Epithelial cell of umbilical artery (primary cell): ENCODE data around the gene SIAE. TPM values are rescaled to one million over a fixed set of nuclear protein-coding genes. Genes with fewer than 3 reads are reported as not detected.

ENCODE experiments used
- total RNA-seq: library from RNA; depleted of rRNA; stranded (reverse); fragments of >200 nt; gene quantifications from 2 replicates; pipeline ENCODE4 v1.2.3, GENCODE V29; 2014

SIAE gene, protein sequence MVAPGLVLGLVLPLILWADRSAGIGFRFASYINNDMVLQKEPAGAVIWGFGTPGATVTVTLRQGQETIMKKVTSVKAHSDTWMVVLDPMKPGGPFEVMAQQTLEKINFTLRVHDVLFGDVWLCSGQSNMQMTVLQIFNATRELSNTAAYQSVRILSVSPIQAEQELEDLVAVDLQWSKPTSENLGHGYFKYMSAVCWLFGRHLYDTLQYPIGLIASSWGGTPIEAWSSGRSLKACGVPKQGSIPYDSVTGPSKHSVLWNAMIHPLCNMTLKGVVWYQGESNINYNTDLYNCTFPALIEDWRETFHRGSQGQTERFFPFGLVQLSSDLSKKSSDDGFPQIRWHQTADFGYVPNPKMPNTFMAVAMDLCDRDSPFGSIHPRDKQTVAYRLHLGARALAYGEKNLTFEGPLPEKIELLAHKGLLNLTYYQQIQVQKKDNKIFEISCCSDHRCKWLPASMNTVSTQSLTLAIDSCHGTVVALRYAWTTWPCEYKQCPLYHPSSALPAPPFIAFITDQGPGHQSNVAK
- total RNA-seq: 9.1 and 16.1 TPM in 2 replicates

DNA sequence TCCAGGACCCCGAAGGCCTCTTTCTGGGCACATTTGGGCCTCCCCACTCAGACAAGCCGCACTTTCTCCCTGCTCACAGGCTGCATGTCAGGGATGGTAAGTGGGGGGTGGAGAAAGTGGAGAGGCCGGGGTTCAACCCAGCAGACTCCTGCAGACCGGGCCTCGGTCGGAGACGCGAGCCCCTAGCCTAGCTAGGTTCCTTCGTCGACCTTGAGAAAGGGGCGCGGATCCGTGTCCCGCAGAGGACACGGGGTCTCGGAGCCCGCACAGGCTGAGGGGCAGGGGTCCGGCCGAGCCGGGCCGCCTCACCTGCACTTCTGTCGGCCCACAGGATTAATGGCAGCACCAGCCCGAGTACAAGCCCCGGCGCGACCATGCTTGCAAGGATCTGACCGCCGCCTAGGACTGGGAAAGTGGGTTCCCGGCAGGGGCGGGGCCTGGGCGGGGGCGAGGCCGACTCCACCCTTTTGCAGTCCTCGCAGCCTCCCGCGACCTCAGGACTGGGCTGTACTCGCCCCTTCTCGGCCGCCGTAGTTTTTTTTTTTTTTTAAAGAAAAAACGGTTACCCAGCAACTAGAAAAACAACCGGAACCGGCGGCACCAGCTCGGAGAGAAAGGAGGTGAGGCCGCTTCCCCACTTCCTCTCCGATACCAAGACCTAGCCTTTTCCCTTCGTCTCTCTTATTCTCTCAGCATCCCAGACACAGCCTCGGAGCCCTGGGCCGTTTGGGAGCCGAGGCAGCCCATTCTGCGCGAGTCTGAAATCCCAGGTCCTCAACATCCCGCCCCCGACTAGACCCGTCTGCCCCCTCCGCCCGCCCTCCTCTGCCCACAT lies at the start of gene SIAE, which contains the start of gene SPA17:
SIAE (minus strand) TSS at position 407 of the 835 bp plus-strand sequence; CDS start at position 376, 31 bp downstream.
SPA17 (plus strand) TSS at position 572 of the 835 bp plus-strand sequence. CDS start 1,361 bp downstream, outside the sequence.

DNA sequence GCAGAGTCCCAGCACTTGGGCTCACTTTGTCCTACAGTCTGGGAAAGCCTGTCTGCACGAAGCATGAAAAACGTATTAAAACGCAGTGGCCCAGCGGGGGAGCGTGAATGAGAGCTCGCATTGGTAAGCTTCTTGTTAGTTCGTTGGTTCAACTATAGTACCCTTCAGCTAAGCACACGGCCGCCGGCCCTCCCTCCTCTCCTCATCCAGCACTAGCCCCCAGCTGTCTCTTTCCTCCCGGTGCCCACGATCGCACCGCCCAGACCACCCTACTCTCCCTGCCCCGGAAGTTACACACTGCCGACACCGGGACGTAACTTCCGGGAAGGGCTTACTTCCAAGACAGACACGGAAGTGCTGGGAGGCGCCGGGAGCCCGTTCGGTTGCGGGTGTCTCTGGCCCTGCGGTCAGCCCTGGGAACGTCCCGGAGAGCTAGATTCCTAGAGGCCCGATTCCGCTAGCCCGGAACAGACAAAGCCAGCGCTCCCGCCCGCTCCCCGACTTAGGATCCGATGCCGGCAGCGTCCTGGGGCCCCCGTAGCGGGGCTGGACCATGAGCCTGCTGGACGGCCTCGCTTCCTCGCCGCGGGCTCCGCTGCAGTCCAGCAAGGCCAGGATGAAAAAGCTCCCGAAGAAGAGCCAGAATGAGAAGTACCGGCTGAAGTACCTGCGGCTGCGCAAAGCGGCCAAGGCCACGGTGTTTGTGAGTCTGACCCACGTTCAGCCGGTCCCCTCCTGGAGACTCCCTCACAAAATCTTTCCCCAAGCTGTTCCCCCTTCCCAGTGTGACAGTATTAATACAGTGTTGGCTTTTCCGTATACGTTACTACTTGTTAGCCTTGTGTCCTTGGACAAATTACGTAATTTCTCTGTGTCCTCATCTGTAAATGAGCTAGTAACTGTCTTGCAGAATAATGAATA lies 50.7 kb downstream of the SIAE start, which contains the start of gene TBRG1:
TBRG1 (plus strand) TSS at position 334 of the 921 bp plus-strand sequence; CDS start at position 554, 220 bp downstream.

DNA sequence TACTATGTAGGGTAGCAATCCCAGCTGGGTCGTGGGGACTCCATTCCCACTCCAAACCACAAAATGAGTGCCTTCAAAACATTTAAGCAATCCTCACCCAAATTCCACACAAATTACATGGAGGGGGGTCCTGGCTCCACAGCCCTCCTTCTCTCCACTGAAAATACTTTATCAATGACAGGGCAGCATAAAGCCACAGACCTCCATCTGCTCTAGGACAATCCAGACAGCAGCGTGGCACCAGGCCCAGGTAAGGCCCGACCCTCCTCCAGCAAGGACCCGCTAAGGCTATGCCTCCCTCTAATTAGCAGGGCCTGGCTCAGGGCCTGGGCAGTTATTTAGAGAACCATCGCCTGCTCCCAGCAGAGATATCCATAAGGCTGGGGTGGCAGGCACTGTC lies 62.5 kb downstream of the SIAE start, which contains the start of gene PANX3:
PANX3 (plus strand) TSS at position 365 of the 400 bp plus-strand sequence. CDS start 129 bp downstream, outside the sequence.

Other genes starting within 250 kb of the SIAE start
- not detected in 2 replicates for gene OR8B4, start 248.9 kb downstream of the SIAE start, total RNA-seq
- not detected in 2 replicates for gene OR8B8, start 228.0 kb downstream of the SIAE start, total RNA-seq
- not detected in 2 replicates for gene OR8B12, start 130.1 kb downstream of the SIAE start, total RNA-seq
- gene OR8A1, start 103.7 kb downstream of the SIAE start, total RNA-seq: not detected in 2 replicates
- not detected in 2 replicates for gene PANX3, start 62.3 kb downstream of the SIAE start, total RNA-seq
- 15.0 and 16.9 TPM in 2 replicates for gene TBRG1, start 50.9 kb downstream of the SIAE start, total RNA-seq
- gene SPA17, start 165 bp upstream of the SIAE start, total RNA-seq: 8.5 and 10.7 TPM in 2 replicates
- gene NRGN, start 66.2 kb upstream of the SIAE start, total RNA-seq: 0.32 and 0.91 TPM in 2 replicates
- 0.46 TPM in 1 of 2 replicates, not detected in the other for gene VSIG2, start 78.5 kb upstream of the SIAE start, total RNA-seq
- gene ESAM, start 88.6 kb upstream of the SIAE start, total RNA-seq: 69.8 and 70.7 TPM in 2 replicates
- gene MSANTD2, start 126.7 kb upstream of the SIAE start, total RNA-seq: 7.1 and 12.2 TPM in 2 replicates
- gene ROBO3, start 191.7 kb upstream of the SIAE start, total RNA-seq: 16.9 and 17.2 TPM in 2 replicates
- gene ROBO4, start 224.1 kb upstream of the SIAE start, total RNA-seq: 132 and 166 TPM in 2 replicates
- gene HEPN1, start 245.5 kb upstream of the SIAE start, total RNA-seq: 0.46 TPM in 1 of 2 replicates, not detected in the other